Measurements from ENCODE around the gene HIGD1C. TPM values are rescaled to one million over a fixed set of nuclear protein-coding genes. Genes with fewer than 3 reads are reported as not detected.
A peak's percentile ranks its signal among the peaks of the same experiment; 100 is the strongest.
"Not testable (repeated sequence)": the region's sequence is repeated elsewhere in the genome, so short reads cannot be mapped to it uniquely, and the experiment has no call there.

HIGD1C gene
- total RNA-seq, 1 donor from 2014 or later, result not detected

DNA sequence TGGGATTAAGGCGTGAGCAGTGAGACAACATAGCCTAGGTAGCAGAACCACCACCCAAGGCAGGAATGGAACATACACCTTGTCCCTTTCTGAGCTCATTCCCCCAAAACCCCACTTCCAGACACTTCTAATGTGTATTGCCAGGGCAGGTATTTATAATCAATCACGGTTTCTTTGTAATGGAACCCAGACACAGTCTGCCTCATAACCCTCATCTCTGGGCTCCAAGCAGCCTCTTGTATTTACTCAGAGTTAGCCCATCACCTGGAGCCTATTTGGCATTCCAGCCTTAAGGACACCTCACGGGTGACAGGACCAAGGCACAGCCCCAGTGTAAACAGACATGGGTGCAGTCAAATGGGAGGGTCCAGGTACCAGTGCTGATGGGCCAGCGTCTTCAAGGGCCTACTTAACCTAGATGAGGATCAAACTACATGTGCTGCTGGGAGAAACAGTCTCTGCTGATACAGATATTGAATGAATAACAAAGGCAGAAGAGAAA, 2.5 kb upstream of the HIGD1C start:
- no peak for DNase-seq
- no peaks in the 10 kb centered on the region for H3K36me3 ChIP-seq
- no peaks in the 10 kb centered on the region for H3K4me1 ChIP-seq
- no peak overlapping the region for H3K27ac ChIP-seq
- TF ChIP-seq, protein P1, sequence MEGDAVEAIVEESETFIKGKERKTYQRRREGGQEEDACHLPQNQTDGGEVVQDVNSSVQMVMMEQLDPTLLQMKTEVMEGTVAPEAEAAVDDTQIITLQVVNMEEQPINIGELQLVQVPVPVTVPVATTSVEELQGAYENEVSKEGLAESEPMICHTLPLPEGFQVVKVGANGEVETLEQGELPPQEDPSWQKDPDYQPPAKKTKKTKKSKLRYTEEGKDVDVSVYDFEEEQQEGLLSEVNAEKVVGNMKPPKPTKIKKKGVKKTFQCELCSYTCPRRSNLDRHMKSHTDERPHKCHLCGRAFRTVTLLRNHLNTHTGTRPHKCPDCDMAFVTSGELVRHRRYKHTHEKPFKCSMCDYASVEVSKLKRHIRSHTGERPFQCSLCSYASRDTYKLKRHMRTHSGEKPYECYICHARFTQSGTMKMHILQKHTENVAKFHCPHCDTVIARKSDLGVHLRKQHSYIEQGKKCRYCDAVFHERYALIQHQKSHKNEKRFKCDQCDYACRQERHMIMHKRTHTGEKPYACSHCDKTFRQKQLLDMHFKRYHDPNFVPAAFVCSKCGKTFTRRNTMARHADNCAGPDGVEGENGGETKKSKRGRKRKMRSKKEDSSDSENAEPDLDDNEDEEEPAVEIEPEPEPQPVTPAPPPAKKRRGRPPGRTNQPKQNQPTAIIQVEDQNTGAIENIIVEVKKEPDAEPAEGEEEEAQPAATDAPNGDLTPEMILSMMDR (IDR thresholded peaks at IDR 0.05), result no peak
- peak; percentile 61 for ATAC-seq
- no peaks in the 10 kb centered on the region for H3K9me3 ChIP-seq
- H3K27me3 ChIP-seq, result no peaks in the 10 kb centered on the region
- intact Hi-C loops (cut with DNase I), result no loop called here
- no peak overlapping the region for H3K4me3 ChIP-seq

DNA sequence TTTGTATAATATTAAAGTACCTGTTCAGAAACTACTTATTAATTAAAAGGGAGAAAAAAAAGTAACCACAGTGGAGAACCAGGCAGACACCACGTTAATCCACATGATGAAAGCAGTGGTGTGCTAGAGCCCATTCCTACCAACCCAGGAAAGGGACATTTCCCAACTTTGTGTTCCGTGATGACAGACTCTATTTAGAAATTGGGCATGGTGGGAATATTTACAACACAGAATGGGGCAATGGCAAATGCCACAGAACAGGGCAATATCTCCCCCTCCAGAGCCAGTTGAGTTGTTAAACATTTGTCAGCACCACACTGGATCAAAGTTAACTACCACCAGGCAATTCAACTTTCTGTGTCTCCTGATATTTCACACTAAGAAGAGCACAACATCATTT, 1.2 kb upstream of the HIGD1C start:
- no peaks in the 10 kb centered on the region for H3K36me3 ChIP-seq
- H3K9me3 ChIP-seq, result no peaks in the 10 kb centered on the region
- intact Hi-C loops (cut with DNase I), result no loop called here
- no peak overlapping the region for H3K27ac ChIP-seq
- peak; percentile 69 for ATAC-seq
- H3K27me3 ChIP-seq, result no peaks in the 10 kb centered on the region
- H3K4me3 ChIP-seq, result no peak overlapping the region
- no peaks in the 10 kb centered on the region for H3K4me1 ChIP-seq
- no peak for DNase-seq
- TF ChIP-seq, protein P1 (IDR thresholded peaks at IDR 0.05), result no peak

DNA sequence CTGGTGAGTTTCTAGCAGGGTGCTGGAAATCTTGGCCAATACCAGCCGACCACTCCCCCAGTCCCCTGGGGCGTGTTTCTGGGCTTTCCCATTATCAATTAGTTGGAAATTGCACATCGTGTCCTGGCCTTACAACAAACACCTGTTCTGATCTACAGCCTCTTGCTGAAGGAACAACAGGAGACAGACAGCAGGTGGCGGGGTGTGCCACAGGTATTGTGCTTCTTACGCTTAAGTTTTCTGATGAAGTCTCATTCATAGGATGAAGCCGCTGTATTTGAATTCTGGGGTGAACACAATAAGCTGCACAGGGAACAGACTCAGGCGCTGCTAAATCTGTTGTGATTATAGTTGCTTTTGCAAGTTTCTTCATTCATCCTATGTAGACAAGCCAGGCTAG, 703 bp downstream of the HIGD1C start:
- DNase-seq, result no peak
- no peak for ATAC-seq
- no peaks in the 10 kb centered on the region for H3K27me3 ChIP-seq
- TF ChIP-seq, protein P1 (IDR thresholded peaks at IDR 0.05), result no peak
- H3K27ac ChIP-seq, result no peak overlapping the region
- H3K9me3 ChIP-seq, result no peaks in the 10 kb centered on the region
- no peaks in the 10 kb centered on the region for H3K4me1 ChIP-seq
- no peak overlapping the region for H3K4me3 ChIP-seq
- no peaks in the 10 kb centered on the region for H3K36me3 ChIP-seq
- intact Hi-C loops (cut with DNase I), result no loop called here

DNA sequence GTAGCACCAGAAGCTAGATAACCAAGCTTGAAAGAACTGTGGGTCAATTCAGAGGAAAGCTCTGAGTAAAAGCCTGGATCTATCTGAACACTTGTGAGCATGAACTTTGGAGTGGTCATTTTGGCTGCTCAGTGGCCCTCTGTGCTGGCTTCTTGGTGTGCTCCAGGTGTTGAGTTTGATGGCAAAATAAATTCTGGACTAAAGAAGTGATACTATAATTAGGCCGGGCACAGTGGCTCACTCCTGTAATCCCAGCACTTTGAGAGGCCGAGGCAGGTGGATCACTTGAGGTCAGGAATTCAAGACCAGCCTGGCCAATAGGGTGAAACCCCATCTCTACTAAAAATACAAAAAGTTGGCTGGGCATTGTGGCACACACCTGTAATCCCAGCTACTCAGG, 2.4 kb downstream of the HIGD1C start:
- H3K4me3 ChIP-seq; H3K27ac ChIP-seq; intact Hi-C loops (cut with DNase I); H3K9me3 ChIP-seq; ATAC-seq; H3K27me3 ChIP-seq; DNase-seq; H3K36me3 ChIP-seq; H3K4me1 ChIP-seq: not testable (repeated sequence)

DNA sequence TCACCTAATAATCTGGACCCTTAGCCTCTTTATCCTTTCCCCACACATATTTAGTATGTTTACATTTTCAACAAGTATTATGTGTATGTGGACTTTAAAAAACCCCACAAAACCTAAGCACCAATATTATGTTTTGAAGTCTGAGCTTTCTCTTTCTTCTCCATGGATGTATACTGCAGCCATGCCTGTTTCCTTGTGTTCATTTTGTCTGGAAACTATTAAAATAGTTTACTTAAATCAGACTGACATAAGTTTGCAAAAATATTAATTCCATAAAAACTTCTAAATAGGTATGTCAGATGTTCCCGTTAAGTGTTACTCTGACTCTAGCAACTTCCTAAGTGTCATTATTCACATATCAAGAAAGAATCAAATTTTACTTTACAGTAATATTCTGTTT, 2.9 kb downstream of the HIGD1C start:
- Histone ChIP-seq H3K27ac (no peak overlapping the region), H3K4me1 (no peaks in the 10 kb centered on the region), H3K9me3 (no peaks in the 10 kb centered on the region), H3K4me3 (no peak overlapping the region), H3K36me3 (no peaks in the 10 kb centered on the region), H3K27me3 (no peaks in the 10 kb centered on the region)
- no peak for DNase-seq
- TF ChIP-seq, protein P1 (IDR thresholded peaks at IDR 0.05), result no peak
- ATAC-seq, result no peak
- intact Hi-C loops (cut with DNase I), result no loop called here

DNA sequence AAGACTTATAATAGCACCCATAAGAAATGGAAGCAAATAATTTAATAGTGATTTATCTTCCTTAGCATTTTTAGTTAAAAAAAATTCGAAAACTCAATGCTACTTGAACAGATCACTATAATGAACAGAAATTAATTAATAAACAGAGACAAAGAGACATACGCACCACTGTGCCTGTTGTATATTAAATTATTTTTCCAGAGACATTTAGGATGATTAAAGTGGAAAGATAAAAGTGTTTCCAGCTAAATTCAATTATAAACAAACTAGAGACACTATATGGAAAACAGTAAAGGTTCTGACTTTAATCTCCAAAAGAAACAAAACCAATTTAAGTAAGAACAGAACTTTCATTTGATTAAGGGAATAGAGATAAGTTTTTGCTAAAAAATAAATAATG, 3.4 kb downstream of the HIGD1C start:
- TF ChIP-seq, protein P1 (IDR thresholded peaks at IDR 0.05), result no peak
- no peaks in the 10 kb centered on the region for H3K9me3 ChIP-seq
- H3K4me1 ChIP-seq, result no peaks in the 10 kb centered on the region
- intact Hi-C loops (cut with DNase I), result no loop called here
- H3K27ac ChIP-seq, result no peak overlapping the region
- ATAC-seq, result no peak
- no peaks in the 10 kb centered on the region for H3K36me3 ChIP-seq
- H3K4me3 ChIP-seq, result no peak overlapping the region
- no peak for DNase-seq
- H3K27me3 ChIP-seq, result no peaks in the 10 kb centered on the region
